H1 (cell line): Measurements from ENCODE around the gene ACTR1A.

Experiments used
- CHD2 ChIP-seq: IDR thresholded peaks from 2 replicates; pipeline ENCODE4 v1.6.1; 2012; ENCODE audit warnings: low read length, improper control_type of control experiment
- EP300 ChIP-seq, 2 experiments: IDR thresholded peaks; 1 replicate in 1 of 2; 2 replicates in 1 of 2; pipeline ENCODE4 v1.6.1; 2011 to 2012; ENCODE audit warnings: low read depth in 2 of 2, low read length in 2 of 2, mild to moderate bottlenecking in 2 of 2, borderline replicate concordance in 1 of 2, inconsistent platforms in 1 of 2, moderate library complexity in 1 of 2
- EZH2 ChIP-seq: fragments of 200-600 bp; sonication (generic); IDR thresholded peaks from 2 replicates; pipeline ENCODE4 v1.7.1; 2012; ENCODE audit warnings: low read depth, mild to moderate bottlenecking, moderate library complexity, low read length, inconsistent platforms; ENCODE audit not compliant: severe bottlenecking
- GTF2F1 ChIP-seq: IDR thresholded peaks from 2 replicates; pipeline ENCODE4 v1.6.1; 2012; ENCODE audit warnings: low read depth, low read length, improper control_type of control experiment, borderline replicate concordance
- TAF1 ChIP-seq: IDR thresholded peaks from 2 replicates; pipeline ENCODE4 v1.6.1; 2011; ENCODE audit warnings: mild to moderate bottlenecking, low read depth, low read length
- YY1 ChIP-seq: IDR thresholded peaks from 2 replicates; pipeline ENCODE4 v1.6.1; 2011; ENCODE audit warnings: low read depth, mild to moderate bottlenecking, low read length
- TF ChIP-seq, protein P1 (sequence below): IDR thresholded peaks from 2 replicates; pipeline ENCODE4 v1.6.1; 2011; ENCODE audit warnings: low read depth, mild to moderate bottlenecking, low read length; ENCODE audit not compliant: insufficient read depth
- TF ChIP-seq, protein P2 (sequence below), 3 experiments: IDR thresholded peaks; 1 replicate in 2 of 3; 2 replicates in 1 of 3; pipeline versions ENCODE4 v1.5.1 to v1.6.1; 2011; ENCODE audit warnings: low read length in 3 of 3, mild to moderate bottlenecking in 3 of 3, inconsistent platforms in 2 of 3, low read depth in 1 of 3, moderate library complexity in 1 of 3; ENCODE audit not compliant: insufficient read depth in 1 of 3; ENCODE audit errors: control extremely low read depth in 1 of 3
- TF ChIP-seq, protein P3 (sequence below): IDR thresholded peaks from 2 replicates; pipeline ENCODE4 v1.6.1; 2011; ENCODE audit warnings: low read length, improper control_type of control experiment
- TF ChIP-seq, protein P4 (sequence below): IDR thresholded peaks from 2 replicates; pipeline ENCODE4 v1.6.1; 2012; ENCODE audit warnings: inconsistent platforms

DNA sequence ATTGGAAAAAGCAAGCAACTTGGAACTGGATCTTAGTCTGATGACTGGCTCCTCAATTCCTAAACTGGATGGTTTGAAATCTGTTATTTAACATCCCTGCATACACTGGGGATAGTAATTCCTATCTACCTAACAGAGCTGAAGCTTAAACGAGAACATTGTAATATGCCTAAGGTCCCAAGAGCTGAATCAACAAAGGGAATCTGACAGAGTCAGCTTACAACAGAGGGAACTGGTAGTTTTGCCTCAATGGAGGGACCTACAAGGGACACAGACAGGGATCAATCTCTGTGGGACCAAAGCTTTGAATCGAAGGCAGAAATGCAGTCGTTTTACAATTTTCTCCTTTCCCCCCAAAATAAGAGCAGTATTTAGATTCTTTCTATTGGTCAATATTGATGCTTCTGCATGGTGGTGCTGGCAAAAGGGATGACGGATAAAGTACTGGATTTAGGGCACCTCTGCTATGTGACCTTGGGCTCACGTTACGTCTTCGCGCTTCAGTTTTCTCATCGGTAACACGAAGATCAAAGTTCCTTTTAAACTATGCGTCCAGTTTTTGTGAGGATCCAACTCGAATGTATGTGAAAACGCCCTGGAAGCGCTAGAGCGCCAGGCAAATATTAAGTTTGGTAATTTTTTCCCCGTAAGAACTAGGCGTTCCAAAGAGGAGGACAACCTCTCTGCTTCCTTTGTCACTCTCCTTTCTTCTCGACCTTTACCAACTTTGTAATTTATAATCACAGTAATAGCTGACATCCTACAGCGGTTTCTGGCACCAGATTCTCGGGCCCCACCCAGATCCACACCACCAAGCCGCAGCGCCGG is 1.1 kb downstream of the ACTR1A start:
- TF ChIP-seq YY1, result no peak
- TF ChIP-seq EZH2, result no peak
- TF ChIP-seq CHD2, result no peak
- TF ChIP-seq GTF2F1, result no peak
- TF ChIP-seq EP300 (IDR thresholded peaks at IDR 0.05; ENCODE audit: borderline replicate concordance in 1 of 2, low read depth in 2 of 2, low read length in 2 of 2), result no peak
- TF ChIP-seq, protein P1, sequence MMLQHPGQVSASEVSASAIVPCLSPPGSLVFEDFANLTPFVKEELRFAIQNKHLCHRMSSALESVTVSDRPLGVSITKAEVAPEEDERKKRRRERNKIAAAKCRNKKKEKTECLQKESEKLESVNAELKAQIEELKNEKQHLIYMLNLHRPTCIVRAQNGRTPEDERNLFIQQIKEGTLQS, result no peak
- TF ChIP-seq, protein P2, sequence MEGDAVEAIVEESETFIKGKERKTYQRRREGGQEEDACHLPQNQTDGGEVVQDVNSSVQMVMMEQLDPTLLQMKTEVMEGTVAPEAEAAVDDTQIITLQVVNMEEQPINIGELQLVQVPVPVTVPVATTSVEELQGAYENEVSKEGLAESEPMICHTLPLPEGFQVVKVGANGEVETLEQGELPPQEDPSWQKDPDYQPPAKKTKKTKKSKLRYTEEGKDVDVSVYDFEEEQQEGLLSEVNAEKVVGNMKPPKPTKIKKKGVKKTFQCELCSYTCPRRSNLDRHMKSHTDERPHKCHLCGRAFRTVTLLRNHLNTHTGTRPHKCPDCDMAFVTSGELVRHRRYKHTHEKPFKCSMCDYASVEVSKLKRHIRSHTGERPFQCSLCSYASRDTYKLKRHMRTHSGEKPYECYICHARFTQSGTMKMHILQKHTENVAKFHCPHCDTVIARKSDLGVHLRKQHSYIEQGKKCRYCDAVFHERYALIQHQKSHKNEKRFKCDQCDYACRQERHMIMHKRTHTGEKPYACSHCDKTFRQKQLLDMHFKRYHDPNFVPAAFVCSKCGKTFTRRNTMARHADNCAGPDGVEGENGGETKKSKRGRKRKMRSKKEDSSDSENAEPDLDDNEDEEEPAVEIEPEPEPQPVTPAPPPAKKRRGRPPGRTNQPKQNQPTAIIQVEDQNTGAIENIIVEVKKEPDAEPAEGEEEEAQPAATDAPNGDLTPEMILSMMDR (IDR thresholded peaks at IDR 0.05; ENCODE audit: control extremely low read depth in 1 of 3, insufficient read depth in 1 of 3, low read depth in 1 of 3, low read length in 3 of 3), result no peak
- no peak for TF ChIP-seq TAF1
- TF ChIP-seq, protein P3, sequence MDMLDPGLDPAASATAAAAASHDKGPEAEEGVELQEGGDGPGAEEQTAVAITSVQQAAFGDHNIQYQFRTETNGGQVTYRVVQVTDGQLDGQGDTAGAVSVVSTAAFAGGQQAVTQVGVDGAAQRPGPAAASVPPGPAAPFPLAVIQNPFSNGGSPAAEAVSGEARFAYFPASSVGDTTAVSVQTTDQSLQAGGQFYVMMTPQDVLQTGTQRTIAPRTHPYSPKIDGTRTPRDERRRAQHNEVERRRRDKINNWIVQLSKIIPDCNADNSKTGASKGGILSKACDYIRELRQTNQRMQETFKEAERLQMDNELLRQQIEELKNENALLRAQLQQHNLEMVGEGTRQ, result no peak
- TF ChIP-seq, protein P4, sequence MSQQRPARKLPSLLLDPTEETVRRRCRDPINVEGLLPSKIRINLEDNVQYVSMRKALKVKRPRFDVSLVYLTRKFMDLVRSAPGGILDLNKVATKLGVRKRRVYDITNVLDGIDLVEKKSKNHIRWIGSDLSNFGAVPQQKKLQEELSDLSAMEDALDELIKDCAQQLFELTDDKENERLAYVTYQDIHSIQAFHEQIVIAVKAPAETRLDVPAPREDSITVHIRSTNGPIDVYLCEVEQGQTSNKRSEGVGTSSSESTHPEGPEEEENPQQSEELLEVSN, result no peak
